Erythroblast (primary cell): ENCODE measurements around the gene VSTM2B.

Experiments used
- GATA1 ChIP-seq: IDR thresholded peaks from 2 replicates; pipeline ENCODE4 v1.6.1; 2011; ENCODE audit warnings: low read depth, mild to moderate bottlenecking, control low read depth, low read length, moderate library complexity
- POLR2A ChIP-seq: IDR thresholded peaks from 2 replicates; pipeline ENCODE4 v1.6.1; 2011; ENCODE audit warnings: mild to moderate bottlenecking, low read length

- TF ChIP-seq POLR2A, result no peak
- TF ChIP-seq GATA1, result no peak
Measured at GRCh38 chr19:29609636-29610035, 83.8 kb downstream of the VSTM2B start.
